GM12875 (cell line): ENCODE measurements around the gene JAK1.

Source experiments
- H3K4me3 ChIP-seq: one replicate; pipeline ENCODE4 v1.5.1; 2011; ENCODE audit warnings: low read depth, low read length, control low read depth
- TF ChIP-seq, protein P1 (sequence below): IDR thresholded peaks from 2 replicates; pipeline ENCODE4 v1.5.1; 2011; ENCODE audit warnings: low read depth, mild to moderate bottlenecking, control low read depth, inconsistent platforms, low read length, moderate library complexity, borderline replicate concordance; ENCODE audit not compliant: insufficient read depth

JAK1 gene

DNA sequence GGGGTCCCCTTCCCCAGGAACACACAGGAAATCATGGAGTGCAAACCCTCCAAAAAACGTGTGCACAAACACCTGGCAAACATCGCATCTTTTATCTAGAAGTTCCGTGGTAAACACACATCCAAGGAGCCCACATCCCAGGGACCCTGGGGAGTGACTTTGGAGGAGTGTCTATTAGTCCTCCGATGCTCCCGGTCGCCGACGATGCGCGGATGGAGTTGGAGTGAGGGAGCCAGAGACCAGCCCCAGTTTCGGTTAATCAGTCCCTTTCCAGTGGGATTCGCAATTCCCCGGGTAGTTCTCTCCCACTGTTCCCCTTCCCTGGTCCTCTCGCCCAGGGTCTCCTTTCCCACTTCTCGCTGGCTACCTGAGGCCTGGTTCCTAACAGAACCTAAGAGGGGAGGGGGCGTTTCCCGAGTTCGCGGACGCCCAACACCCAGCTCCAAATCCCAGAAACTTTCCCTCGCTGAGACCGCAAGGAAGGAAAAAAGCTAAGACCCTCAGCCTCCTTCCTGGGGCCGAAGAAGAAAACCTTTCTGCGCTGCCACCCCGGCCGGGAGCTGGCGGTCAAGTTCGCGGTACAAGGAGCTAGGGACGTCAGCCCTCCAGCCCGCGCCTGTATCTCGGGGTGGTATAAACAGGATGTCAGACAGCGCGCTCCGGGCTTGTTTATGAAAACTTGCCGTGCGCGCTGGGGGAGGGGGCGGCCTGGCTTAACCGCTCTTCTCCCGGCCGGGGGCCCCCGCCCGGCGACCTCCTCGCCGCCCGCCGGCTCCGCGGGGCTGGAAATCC is 787 bp downstream of the JAK1 start:
- peak overlapping the region; percentile 60 for H3K4me3 ChIP-seq
- TF ChIP-seq, protein P1, sequence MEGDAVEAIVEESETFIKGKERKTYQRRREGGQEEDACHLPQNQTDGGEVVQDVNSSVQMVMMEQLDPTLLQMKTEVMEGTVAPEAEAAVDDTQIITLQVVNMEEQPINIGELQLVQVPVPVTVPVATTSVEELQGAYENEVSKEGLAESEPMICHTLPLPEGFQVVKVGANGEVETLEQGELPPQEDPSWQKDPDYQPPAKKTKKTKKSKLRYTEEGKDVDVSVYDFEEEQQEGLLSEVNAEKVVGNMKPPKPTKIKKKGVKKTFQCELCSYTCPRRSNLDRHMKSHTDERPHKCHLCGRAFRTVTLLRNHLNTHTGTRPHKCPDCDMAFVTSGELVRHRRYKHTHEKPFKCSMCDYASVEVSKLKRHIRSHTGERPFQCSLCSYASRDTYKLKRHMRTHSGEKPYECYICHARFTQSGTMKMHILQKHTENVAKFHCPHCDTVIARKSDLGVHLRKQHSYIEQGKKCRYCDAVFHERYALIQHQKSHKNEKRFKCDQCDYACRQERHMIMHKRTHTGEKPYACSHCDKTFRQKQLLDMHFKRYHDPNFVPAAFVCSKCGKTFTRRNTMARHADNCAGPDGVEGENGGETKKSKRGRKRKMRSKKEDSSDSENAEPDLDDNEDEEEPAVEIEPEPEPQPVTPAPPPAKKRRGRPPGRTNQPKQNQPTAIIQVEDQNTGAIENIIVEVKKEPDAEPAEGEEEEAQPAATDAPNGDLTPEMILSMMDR: no peak

DNA sequence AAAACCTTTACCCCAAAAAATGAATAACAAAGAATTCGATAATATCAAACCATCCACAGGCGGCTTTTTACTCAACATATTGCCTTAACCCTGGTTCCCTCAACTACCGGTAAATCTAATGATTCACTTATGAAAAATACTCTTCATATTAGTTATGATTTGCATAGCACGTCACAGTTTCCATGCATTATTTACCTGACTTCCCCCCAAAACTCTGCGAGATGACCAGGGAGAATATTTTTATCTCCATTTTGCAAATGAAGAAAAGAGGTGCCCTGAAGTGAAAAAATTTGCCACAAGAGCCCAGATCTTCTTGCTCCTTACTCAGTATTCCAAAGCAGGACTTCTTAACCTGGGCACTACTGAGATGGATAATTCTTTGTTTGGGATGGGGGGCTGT is 2.9 kb downstream of the JAK1 start:
- TF ChIP-seq, protein P1: no peak
- H3K4me3 ChIP-seq: no peak overlapping the region

DNA sequence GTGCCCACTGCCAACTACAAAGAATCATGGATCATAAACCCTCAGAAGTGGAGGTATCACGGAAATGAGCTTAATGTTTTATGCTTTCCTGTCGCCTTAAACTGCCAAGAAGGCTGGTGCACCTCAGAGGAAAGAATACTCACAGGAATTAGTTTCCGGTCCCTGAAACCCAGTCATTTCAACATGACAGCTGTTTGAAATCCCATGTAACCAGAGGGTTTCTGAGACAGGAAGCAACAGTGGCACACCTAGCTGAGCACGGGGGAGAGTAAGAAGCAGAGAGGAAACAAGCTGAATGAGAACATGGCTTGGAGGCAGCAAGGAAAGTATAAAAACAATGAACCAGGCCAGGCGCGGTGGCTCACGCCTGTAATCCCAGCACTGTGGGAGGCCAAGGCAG is 3.9 kb downstream of the JAK1 start:
- TF ChIP-seq, protein P1: no peak
- no peak overlapping the region for H3K4me3 ChIP-seq

DNA sequence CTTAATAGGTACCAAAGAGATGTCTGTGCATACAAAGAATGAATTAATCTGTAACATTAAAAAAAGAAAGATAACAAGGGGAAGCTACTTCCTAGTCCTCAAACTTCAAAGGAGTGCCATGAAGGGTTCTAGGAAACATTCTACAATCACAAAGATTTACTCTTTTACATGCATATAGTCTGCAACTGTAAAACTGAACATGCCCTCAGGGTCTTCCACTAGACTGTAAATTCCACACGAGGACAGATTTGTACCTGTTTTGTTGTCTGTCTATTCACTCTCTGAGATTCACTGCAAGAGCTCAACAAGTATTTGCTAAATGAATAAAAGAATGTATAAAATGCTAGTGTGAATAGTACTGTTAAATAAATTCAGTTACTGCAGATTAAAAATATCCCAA is 4.4 kb downstream of the JAK1 start:
- H3K4me3 ChIP-seq: no peak overlapping the region
- TF ChIP-seq, protein P1: no peak

DNA sequence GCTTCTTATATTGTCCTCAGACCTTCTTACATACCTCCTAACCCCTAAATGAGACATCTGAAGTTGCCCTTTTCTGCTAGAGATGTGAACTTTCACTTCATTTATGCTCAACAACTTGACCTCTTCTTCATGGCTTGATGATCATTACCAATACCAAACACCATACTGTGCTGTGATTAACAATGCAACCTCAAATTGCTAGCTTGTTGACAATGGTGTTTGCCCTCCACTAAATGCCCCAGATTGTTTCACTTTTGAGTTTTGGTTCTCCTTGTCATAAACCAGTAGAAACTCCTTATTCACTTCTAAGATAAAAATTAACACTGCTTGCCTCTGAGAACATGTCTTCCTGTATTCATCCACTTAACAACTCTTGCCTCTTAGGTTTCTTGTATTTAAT is 5.6 kb downstream of the JAK1 start:
- no peak overlapping the region for H3K4me3 ChIP-seq
- TF ChIP-seq, protein P1: no peak

DNA sequence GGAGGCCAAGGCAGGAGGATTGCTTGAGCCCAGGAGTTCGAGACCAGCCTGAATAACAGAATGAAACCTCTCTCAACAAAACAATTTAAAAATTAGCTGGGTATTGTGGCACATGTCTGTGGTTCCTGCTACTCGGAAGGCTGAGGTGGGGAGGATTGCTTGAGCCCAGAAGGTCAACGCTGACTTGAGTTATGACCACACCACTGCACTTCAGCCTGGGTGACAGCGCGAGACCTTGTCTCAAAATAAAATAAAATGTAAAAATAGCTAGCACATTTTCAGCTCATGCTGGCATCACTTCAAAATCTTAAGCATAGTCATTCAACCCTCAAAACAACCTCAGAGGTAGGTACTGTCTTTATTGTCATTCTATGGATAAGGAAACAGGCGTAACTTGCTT is 6.4 kb downstream of the JAK1 start:
- no peak overlapping the region for H3K4me3 ChIP-seq
- TF ChIP-seq, protein P1: no peak

DNA sequence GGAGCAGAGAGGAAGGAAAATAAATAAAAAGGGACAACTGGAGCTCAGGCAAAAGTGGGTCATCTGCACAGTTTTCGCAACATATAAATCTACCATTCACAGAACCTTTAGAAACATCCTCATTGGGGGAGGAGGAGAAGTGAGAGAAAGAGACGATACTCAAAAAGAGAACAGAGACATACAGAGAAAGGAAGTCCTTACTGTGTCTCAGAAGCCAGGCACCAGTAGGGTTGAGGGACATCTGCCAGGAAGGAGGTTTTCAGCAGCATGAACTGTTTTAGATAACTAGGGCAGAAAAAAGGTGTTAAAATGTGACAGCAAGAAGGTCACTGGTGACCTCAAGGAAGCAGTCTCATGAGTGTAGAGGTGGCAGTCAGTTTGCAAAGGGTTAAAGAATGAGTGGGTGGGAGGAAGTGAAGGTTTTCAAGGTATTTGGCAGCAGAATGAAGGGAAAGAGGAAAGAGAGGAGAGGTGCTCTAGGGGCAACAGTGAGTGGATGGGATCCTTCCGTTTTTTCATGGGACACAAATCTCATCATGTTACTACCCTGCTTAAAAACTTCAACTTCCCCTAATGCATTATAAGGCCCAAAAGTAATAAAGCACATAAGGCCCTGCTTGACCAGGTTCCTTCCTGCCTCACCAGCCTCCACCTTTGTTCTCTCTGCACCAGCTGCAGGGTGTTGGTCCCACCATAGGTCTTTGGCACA is 9.5 kb downstream of the JAK1 start:
- H3K4me3 ChIP-seq: no peak overlapping the region
- TF ChIP-seq, protein P1: no peak
